HG02981 (cell line): Measurements from ENCODE around the gene ZSCAN23.
A peak's percentile ranks its signal among the peaks of the same experiment; 100 is the strongest.
"Not testable (repeated sequence)": the region's sequence is repeated elsewhere in the genome, so short reads cannot be mapped to it uniquely, and the experiment has no call there.

Experiments
- ATAC-seq: cut with Tn5 transposase; IDR thresholded peaks from one replicate; pipeline ENCODE4 v1.9.1; 2021; ENCODE audit warnings: mild to moderate bottlenecking, moderate library complexity; ENCODE audit not compliant: unreplicated experiment

The ZSCAN23 gene

DNA sequence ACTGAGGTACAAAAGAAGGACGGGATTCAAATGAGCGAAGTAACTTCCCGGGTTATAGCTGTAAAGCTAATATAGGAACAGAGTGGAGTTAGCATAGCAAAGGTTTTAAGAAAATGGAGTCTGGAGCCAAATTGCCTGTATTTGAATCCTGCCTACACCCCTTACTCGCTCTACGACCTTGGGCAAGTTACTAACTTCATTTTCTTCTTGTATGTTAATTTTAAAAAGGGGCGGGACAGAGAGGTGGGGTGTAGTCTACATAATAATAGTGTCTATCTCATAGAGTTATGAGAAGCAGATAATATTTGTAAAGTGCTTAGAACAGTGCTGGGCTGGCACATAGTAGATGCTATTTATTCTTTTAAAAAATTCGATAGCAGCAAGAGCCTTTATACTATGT is 705 bp downstream of the ZSCAN23 start:
- ATAC-seq, result no peak

- ATAC-seq, result no peak
Observed at GRCh38 chr6:28436404-28436803, 6.9 kb downstream of the ZSCAN23 start.

GRCh38 chr6:28433119-28433518 is 10.2 kb downstream of the ZSCAN23 start:
- ATAC-seq, result no peak

DNA sequence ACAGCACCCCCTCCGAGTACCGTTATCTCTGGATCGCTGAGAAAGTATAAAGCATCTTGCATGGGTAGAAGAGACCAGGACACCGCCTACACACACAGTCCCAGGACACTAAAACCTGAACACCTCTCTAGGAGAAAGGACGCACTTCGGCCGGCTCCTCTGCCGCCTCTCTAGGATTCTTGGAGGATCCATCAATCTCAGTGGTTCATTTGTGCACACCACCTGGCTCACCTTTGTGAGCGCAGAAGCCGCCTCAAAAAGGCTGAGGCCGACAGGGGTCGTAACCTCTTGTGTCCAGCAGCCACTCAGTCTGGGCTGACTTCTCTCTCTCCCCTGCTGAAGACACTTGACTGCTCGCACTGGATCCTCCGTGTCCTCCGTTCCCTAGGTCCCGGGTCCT is 13.5 kb downstream of the ZSCAN23 start:
- no peak for ATAC-seq

GRCh38 chr6:28425944-28426541 is 17.2 kb downstream of the ZSCAN23 start:
- no peak for ATAC-seq

DNA sequence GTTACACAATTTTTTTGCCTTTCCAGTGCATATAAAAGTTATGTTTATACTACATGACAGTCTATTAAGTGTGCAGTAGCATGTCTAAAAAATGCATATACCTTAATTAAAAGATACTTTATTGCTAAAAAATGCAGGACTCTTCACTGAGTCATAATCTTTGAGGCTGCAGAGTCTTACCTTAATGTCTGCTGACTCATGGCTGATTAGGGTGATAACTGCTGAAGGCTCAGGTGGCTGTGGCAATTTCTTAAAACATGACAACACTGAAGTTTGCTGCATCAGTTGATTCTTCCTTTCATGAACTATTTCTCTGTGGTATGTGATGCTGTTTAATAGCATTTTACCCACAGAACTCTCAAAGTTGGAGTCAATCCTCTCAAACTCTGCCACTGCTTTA is 19.1 kb downstream of the ZSCAN23 start:
- no peak for ATAC-seq

GRCh38 chr6:28423546-28423945 is 19.7 kb downstream of the ZSCAN23 start:
- no peak for ATAC-seq

GRCh38 chr6:28413681-28414080 is 29.6 kb downstream of the ZSCAN23 start:
- ATAC-seq, result no peak

GRCh38 chr6:28410767-28411166 is 32.5 kb downstream of the ZSCAN23 start:
- ATAC-seq, result no peak

DNA sequence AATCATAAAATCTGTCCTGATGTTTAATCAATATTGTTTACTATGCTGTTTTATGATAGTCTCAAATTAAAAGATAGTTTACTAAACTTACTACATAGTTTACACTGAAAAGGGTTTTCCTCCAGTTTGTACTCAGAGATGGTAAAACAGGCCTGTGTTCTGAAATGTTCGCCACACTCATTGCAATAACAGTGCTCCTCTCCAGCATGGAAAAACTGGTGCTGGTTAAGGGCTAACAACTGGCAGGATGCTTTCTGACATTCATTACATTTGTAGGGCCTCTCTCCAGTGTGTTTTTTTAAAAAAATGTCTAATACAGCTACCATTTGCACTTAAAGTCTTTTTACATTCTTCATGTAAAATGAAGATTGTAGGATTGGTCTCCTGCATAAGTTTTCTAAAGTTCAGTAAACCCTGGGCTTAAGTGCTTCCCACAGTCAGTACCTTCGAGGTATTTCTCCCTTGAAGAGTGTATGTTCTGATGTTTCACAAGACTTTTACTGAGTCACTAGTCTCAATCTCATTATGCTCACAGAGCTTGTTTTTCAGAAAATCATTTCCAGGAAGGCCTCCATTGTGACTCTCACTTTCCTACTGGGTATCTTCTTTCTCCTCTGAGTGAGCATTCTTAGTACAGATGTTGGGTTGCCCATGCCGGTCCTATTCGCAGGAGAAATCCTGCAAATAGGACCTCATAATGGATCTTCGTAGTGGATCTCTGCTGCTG is 35.1 kb downstream of the ZSCAN23 start:
- ATAC-seq, result no peak

DNA sequence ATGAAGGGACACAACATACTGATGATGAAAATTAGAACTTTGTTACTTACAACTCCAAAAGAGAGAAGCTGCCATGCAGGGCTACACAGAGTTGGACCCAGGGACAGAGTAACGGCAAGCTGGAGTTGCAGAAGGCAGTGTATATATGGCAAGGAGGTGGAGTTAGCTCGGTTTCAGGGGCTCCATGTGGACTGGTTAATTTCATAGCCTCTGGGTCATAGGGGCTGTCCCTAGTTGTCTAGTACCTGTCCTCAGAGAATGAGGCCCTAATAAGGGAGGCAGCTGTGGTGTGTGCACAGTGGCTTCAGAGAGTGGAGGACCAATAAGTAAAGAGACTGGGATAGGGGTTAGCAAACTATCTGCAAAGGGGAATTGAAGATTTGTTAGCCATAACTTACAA is 35.9 kb downstream of the ZSCAN23 start:
- ATAC-seq, result no peak

- ATAC-seq, result not testable (repeated sequence)
Observed at GRCh38 chr6:28403923-28404322, 39.4 kb downstream of the ZSCAN23 start.

GRCh38 chr6:28402197-28402596 is 41.1 kb downstream of the ZSCAN23 start:
- no peak for ATAC-seq

- no peak for ATAC-seq
Observed at GRCh38 chr6:28401172-28401571, 42.1 kb downstream of the ZSCAN23 start.

GRCh38 chr6:28400122-28400451 is 43.2 kb downstream of the ZSCAN23 start:
- no peak for ATAC-seq

DNA sequence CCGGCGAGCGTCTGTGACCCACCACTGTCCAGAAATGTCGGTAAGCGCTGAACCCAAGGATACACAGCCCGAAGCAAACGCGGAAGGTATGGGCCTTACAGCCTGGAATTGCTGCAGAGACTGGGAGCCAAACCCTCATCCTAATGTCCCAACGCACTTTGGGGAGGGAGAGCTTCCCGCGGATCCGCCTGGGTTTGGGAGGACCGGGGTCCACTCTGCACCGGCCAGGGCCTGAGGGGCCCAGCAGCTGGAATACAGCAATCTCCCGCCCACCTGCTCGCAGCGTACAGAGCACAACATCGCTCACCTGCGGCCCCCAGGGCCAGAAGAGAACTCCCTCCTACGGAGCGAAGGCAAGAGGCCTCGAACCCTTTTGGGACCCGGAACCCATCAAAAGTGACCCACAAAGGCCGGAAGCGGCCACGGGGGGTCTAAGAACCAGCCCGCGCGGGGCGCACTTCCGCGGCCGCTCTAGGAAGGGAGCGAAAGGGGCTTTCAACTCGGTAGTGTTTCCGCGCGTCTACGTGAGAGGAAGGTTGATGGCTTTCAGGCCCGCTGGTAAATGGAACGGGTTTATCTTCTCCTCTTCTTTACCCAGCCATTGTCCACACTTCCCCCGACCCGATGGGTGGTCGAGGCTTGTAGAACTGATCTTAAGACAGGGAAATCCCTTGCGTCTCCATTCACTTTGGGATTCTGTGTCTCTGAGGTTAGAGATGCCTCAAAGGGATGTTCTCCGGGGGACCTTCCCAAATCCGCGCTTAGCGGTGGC is 43.8 kb downstream of the ZSCAN23 start, which contains the start of gene ZSCAN12:
ZSCAN12 (minus strand) TSS at position 398 of the 772 bp plus-strand sequence. CDS start 1,342 bp downstream, outside the sequence.
- ATAC-seq, result peak; percentile 91

GRCh38 chr6:28395918-28396317 is 47.4 kb downstream of the ZSCAN23 start:
- no peak for ATAC-seq

DNA sequence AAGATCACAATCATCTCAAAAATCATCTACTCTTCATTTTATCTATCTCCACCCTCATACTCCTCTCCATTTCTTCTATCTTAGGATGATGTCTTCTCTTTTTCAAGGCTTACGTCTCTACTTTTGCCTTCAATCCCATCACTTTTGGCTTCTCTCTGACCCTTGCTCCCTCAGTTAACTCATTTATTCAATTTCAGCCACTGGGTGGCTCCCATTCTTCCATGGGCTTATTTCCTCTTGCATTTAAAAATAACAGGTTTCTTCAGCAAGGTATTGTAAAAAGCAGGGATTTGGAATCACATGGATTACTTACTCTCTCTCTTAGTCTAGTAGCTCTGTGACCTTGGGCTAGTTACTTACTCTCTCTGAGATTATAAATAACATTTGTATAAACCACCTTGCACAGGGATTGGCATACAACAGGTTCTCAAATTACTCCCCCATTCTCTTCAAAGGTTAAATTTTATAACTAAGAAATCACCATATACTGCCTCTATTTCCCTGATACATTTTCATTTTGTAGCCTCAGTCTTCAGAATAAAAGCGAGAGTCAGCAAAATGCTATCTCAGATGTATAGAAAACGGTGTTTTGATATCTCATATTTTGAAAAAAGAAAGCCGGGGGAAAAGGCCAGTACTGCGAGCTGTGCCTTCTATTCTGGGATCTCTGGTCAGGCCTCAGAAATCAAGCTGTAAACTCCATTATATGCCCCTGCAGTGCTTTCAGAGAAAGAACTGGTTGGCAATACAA is 49.2 kb downstream of the ZSCAN23 start:
- ATAC-seq, result no peak

DNA sequence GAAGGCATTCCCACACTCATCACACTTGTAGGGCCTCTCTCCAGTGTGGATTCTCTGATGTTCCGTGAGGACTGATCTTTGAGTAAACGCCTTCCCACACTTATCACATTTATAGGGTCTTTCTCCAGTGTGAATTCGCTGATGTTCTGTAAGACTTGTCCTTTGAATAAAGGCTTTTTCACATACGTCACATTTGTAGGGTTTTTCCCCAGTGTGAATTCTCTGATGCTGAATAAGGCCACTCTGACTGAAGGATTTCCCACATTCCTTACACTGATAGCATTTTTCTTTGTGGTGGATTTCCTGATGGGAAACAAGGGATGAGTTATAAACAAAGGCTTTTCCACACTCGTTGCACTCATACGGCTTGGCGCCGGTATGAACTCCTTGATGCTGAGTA is 52.6 kb downstream of the ZSCAN23 start:
- no peak for ATAC-seq

GRCh38 chr6:28384143-28384533 is 59.2 kb downstream of the ZSCAN23 start:
- no peak for ATAC-seq
